H1 (cell line): Measurements from ENCODE around the gene SMTNL2. TPM values are rescaled to one million over a fixed set of nuclear protein-coding genes. Genes with fewer than 3 reads are reported as not detected.

Experiments used
- CTCF ChIA-PET: fragments of 300-600 bp; sonication (Branson Sonifier 250); formaldehyde crosslinking; loops from one replicate; lab custom pipeline; 2021; ENCODE audit not compliant: partially characterized antibody; lab: Charles Lee
- POLR2A ChIA-PET: fragments of 300-600 bp; sonication (Branson Sonifier 250); formaldehyde crosslinking; loops from one replicate; lab custom pipeline; 2021; ENCODE audit warnings: inconsistent platforms; ENCODE audit not compliant: partially characterized antibody; lab: Charles Lee
- DNase-seq, 2 experiments: peaks; one replicate each; pipeline versions ENCODE4 v3.0.0 to v3.0.0-alpha.2; 2010 to 2022; ENCODE audit warnings: low spot score in 2 of 2, low read depth in 1 of 2, mixed read lengths in 1 of 2
- FAIRE-seq: peaks from 2 replicates; lab custom pipeline; 2011; peaks lifted over from hg19 to GRCh38; lab: Jason Lieb, UNC
- H2AFZ ChIP-seq: 2 replicates; pipeline ENCODE4 v1.8.1; 2012; ENCODE audit warnings: low read length, inconsistent platforms
- H2AK5ac ChIP-seq: 2 replicates; pipeline ENCODE4 v1.6.1; 2013; ENCODE audit warnings: low read depth, low read length
- H2BK120ac ChIP-seq: replicated peaks from 2 replicates; pipeline ENCODE3; 2013; ENCODE audit warnings: low read depth, low read length, inconsistent platforms
- H2BK12ac ChIP-seq: 2 replicates; pipeline ENCODE4 v1.6.1; 2013; ENCODE audit warnings: low read depth, low read length
- H2BK15ac ChIP-seq: 2 replicates; pipeline ENCODE4 v1.6.1; 2013; ENCODE audit warnings: low read length
- H2BK20ac ChIP-seq: 2 replicates; pipeline ENCODE4 v1.6.1; 2013; ENCODE audit warnings: low read length
- H2BK5ac ChIP-seq: 2 replicates; pipeline ENCODE4 v1.6.1; 2013; ENCODE audit warnings: low read depth, low read length
- H3K14ac ChIP-seq: 2 replicates; pipeline ENCODE4 v1.6.1; 2013; ENCODE audit warnings: inconsistent platforms; ENCODE audit not compliant: insufficient read length
- H3K18ac ChIP-seq: 2 replicates; pipeline ENCODE4 v1.6.1; 2013; ENCODE audit warnings: low read length; ENCODE audit errors: extremely low read depth
- H3K23ac ChIP-seq: 2 replicates; pipeline ENCODE4 v1.6.1; 2013; ENCODE audit warnings: inconsistent platforms; ENCODE audit not compliant: insufficient read length
- H3K23me2 ChIP-seq: 2 replicates; pipeline ENCODE4 v1.6.1; 2013; ENCODE audit warnings: low read depth, low read length
- H3K27ac ChIP-seq: 2 replicates; pipeline ENCODE4 v1.6.1; 2011; ENCODE audit warnings: low read depth, low read length, inconsistent platforms
- H3K27me3 ChIP-seq, 4 experiments: replicated peaks in 1 of 4; 1 replicate in 1 of 4; 2 replicates in 3 of 4; pipeline versions ENCODE4 v1.6.1 to v1.8.1; 2011 to 2013; ENCODE audit warnings: low read length in 3 of 4, mild to moderate bottlenecking in 3 of 4, inconsistent platforms in 2 of 4, mixed read lengths in 2 of 4, moderate library complexity in 1 of 4; ENCODE audit not compliant: control insufficient read depth in 3 of 4, insufficient read depth in 3 of 4; ENCODE audit errors: extremely low read depth in 1 of 4
- H3K36me3 ChIP-seq, 4 experiments: 2 replicates each; pipeline versions ENCODE4 v1.6.1 to v1.8.1; 2011 to 2013; ENCODE audit warnings: mild to moderate bottlenecking in 4 of 4, low read length in 3 of 4, moderate library complexity in 2 of 4, control low read depth in 1 of 4, inconsistent platforms in 1 of 4; ENCODE audit not compliant: insufficient read depth in 4 of 4, control insufficient read depth in 2 of 4
- H3K4ac ChIP-seq: replicated peaks from 2 replicates; pipeline ENCODE3; 2013; ENCODE audit warnings: low read length, low read depth, mixed read lengths, inconsistent platforms; ENCODE audit not compliant: insufficient read length
- H3K4me1 ChIP-seq, 4 experiments: replicated peaks in 1 of 4; 1 replicate in 1 of 4; 2 replicates in 3 of 4; pipeline versions ENCODE4 v1.6.1 to v1.8.1; 2011 to 2013; ENCODE audit warnings: low read length in 3 of 4, inconsistent platforms in 2 of 4, mixed read lengths in 1 of 4; ENCODE audit not compliant: insufficient read depth in 4 of 4, control insufficient read depth in 3 of 4
- H3K4me2 ChIP-seq, 2 experiments: 2 replicates each; pipeline versions ENCODE4 v1.6.1 to v1.8.1; 2011 to 2013; ENCODE audit warnings: low read depth in 2 of 2, low read length in 2 of 2, control low read depth in 1 of 2, inconsistent platforms in 1 of 2, mild to moderate bottlenecking in 1 of 2; ENCODE audit not compliant: insufficient read depth in 1 of 2
- H3K4me3 ChIP-seq, 4 experiments: fragments of 200-600, 300-600 bp in 1 of 4; sonication (generic), shearing (Covaris generic), sonication (Bioruptor Twin) in 1 of 4; 2 replicates each; pipeline versions ENCODE4 v1.5.1 to v1.8.1; 2011 to 2016; ENCODE audit warnings: low read length in 4 of 4, low read depth in 3 of 4, control low read depth in 2 of 4, inconsistent platforms in 2 of 4, mild to moderate bottlenecking in 2 of 4, mixed read lengths in 1 of 4, moderate library complexity in 1 of 4; ENCODE audit not compliant: insufficient read depth in 2 of 4; ENCODE audit errors: extremely low read depth in 1 of 4
- H3K56ac ChIP-seq: replicated peaks from 2 replicates; pipeline ENCODE3; 2013; ENCODE audit warnings: low read depth, mild to moderate bottlenecking, mixed read lengths, low read length, inconsistent platforms; ENCODE audit not compliant: insufficient read length
- H3K79me1 ChIP-seq: 2 replicates; pipeline ENCODE4 v1.6.1; 2013; ENCODE audit warnings: low read depth, low read length, control low read depth
- H3K79me2 ChIP-seq, 2 experiments: 2 replicates each; pipeline versions ENCODE4 v1.6.1 to v1.8.1; 2012 to 2013; ENCODE audit warnings: low read length in 2 of 2, mild to moderate bottlenecking in 2 of 2, inconsistent platforms in 1 of 2; ENCODE audit not compliant: insufficient read depth in 2 of 2, control insufficient read depth in 1 of 2
- H3K9ac ChIP-seq, 4 experiments: replicated peaks in 1 of 4; 1 replicate in 1 of 4; 2 replicates in 3 of 4; pipeline versions ENCODE4 v1.6.1 to v1.8.1; 2011 to 2013; ENCODE audit warnings: low read depth in 3 of 4, low read length in 3 of 4, control low read depth in 2 of 4, mild to moderate bottlenecking in 2 of 4, moderate library complexity in 2 of 4, inconsistent platforms in 1 of 4; ENCODE audit errors: extremely low read depth in 1 of 4
- H3K9me3 ChIP-seq, 2 experiments: 2 replicates each; pipeline versions ENCODE4 v1.6.1 to v1.8.1; 2012 to 2013; ENCODE audit warnings: mild to moderate bottlenecking in 2 of 2, moderate library complexity in 2 of 2, control low read depth in 1 of 2, inconsistent platforms in 1 of 2, low read depth in 1 of 2, low read length in 1 of 2, mixed read lengths in 1 of 2; ENCODE audit not compliant: insufficient read depth in 2 of 2
- H4K20me1 ChIP-seq, 2 experiments: replicated peaks in 1 of 2; 2 replicates each; pipeline versions ENCODE3 to v1.8.1; 2011 to 2013; ENCODE audit warnings: inconsistent platforms in 2 of 2, low read length in 2 of 2, mild to moderate bottlenecking in 1 of 2; ENCODE audit not compliant: insufficient read depth in 2 of 2, control insufficient read depth in 1 of 2
- H4K5ac ChIP-seq: 2 replicates; pipeline ENCODE4 v1.6.1; 2013; ENCODE audit warnings: low read length, low read depth, mixed read lengths, inconsistent platforms; ENCODE audit not compliant: insufficient read length
- H4K8ac ChIP-seq: 2 replicates; pipeline ENCODE4 v1.8.0; 2013; ENCODE audit warnings: mild to moderate bottlenecking, moderate library complexity, low read length, inconsistent platforms; ENCODE audit not compliant: insufficient read depth; ENCODE audit errors: extremely low read depth
- H4K91ac ChIP-seq: replicated peaks from 2 replicates; pipeline ENCODE3; 2013; ENCODE audit warnings: low read length, mixed read lengths, inconsistent platforms; ENCODE audit not compliant: insufficient read length
- E2F6 ChIP-seq: IDR thresholded peaks from 2 replicates; pipeline ENCODE4 v1.6.1; 2012; ENCODE audit warnings: inconsistent platforms
- SP2 ChIP-seq: IDR thresholded peaks from 2 replicates; pipeline ENCODE4 v1.6.1; 2012; ENCODE audit warnings: mild to moderate bottlenecking, low read length, inconsistent platforms
- WGBS, 2 experiments: shearing (Covaris generic) in 1 of 2; methylation state at CpG; one replicate each; pipeline versions ENCODE4 v1.1.6 to v1.1.7; 2013 to 2015; ENCODE audit warnings: low lambda C conversion rate in 2 of 2, mixed read lengths in 2 of 2, inconsistent platforms in 1 of 2, low coverage in 1 of 2, missing lambda C conversion rate in 1 of 2; ENCODE audit not compliant: insufficient replicate concordance in 2 of 2, insufficient coverage in 1 of 2, insufficient read length in 1 of 2; ENCODE audit errors: extremely low coverage in 1 of 2, missing lambda C conversion rate in 1 of 2; 5-methylcytosine and 5-hydroxymethylcytosine counted together
- polyA plus RNA-seq, 7 experiments: library from polyadenylated mRNA; depleted of rRNA in 3 of 7; stranded (reverse) in 5 of 7; unstranded in 2 of 7; fragments of >200 nt in 5 of 7; fragments of 200-250 nt in 2 of 7; gene quantifications; 1 replicate in 5 of 7; 2 replicates in 1 of 7; 4 replicates in 1 of 7; pipeline versions ENCODE4 v1.2.1 to v1.2.3, GENCODE V29; 2011 to 2013; ENCODE audit warnings: missing spikeins in 2 of 7, mixed read lengths in 2 of 7
- total RNA-seq: library from RNA; stranded (reverse); fragmentation: NEBNext Ultra II Directional; extraction: Animal tissue kit (Norgen Biotek cat#: 25700); gene quantifications from 2 replicates; pipeline ENCODE4 v1.2.1, GENCODE V29; 2021

Gene SMTNL2
- total and polyA plus RNA-seq, 2 of the 8 experiments (the other 6 are each of a cell fraction or from before 2014, with no cell fraction given): 3.6 to 4.5 TPM

DNA sequence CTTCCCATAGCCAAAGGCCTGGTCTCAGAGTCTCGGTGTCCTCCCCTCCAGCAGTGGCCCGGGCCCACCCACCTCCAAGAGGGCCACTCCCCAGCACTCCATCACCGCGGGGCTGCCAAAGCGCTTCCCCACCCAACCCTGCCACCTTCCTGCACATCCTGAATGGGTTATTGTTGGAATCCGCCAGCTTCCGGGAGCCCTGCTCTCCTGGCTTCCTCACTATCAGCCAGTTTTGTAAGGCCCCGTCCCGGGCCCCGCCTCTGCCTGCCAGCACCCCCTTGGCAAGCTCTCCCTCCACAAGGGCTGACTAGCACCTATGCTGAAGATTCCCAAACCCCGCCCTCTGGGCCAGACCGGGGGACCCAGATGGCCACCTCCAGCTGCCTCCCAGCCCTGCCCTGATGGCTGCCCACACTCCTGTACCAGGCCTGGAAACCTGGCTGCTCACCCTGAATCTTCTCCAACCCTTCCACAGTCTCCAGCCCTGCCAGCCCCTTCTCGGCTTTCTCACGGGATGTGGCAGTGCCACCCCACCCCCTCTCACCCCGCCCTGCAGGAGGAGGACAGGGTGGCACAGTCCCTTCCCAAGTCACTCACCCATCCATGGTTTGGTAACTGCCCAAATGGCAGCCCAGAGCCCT, 43.5 kb upstream of the SMTNL2 start:
- DNase-seq (no peak), FAIRE-seq (no peak)
- Histone ChIP-seq H3K4me3 (no peak overlapping the region), H4K91ac (no peak overlapping the region), H3K4me1 (peaks cover 0 to 13% (median 8%) of the 10 kb centered on the region in 4 experiments; a peak in 5 of 7 replicates), H3K79me2 (no peaks in the 10 kb centered on the region), H2BK120ac (no peak overlapping the region), H4K8ac (no peak overlapping the region; the same call in 1 of the 2 replicates), H3K23me2 (peaks cover 4% of the 10 kb centered on the region; the same call in 1 of the 2 replicates), H3K56ac (no peak overlapping the region), H3K79me1 (no peaks in the 10 kb centered on the region), H3K23ac (no peak overlapping the region), H3K14ac (no peak overlapping the region), H3K18ac (no peak overlapping the region), H2BK5ac (no peak overlapping the region), H2AK5ac (no peak overlapping the region), H3K9ac (no peak overlapping the region), H3K4ac (no peak overlapping the region), H3K27ac (no peak overlapping the region), H2BK12ac (no peak overlapping the region), H3K27me3 (no peaks in the 10 kb centered on the region), H3K36me3 (peaks cover 26 to 71% (median 46%) of the 10 kb centered on the region in 4 experiments), H3K9me3 (no peaks in the 10 kb centered on the region), H4K20me1 (peaks cover 11 to 36% of the 10 kb centered on the region in 2 experiments), H3K4me2 (no peak overlapping the region), H2BK15ac (no peak overlapping the region), H4K5ac (no peak overlapping the region), H2AFZ (no peak overlapping the region), H2BK20ac (no peak overlapping the region)
- POLR2A ChIA-PET: interaction anchor here (0.9 to 37.1 kb wide), 3 partner anchors 6 to 116 kb away, joined by 3 to 546 read pairs (median 546); partner anchors contain the start of genes GGT6 and MYBBP1A
- CTCF ChIA-PET: interaction anchor here (0.7 to 1.9 kb wide), 15 partner anchors 10 to 128 kb away, joined by 3 to 7 read pairs (median 3); no protein-coding TSS in a partner anchor
- 91% methylated on average over 15 of the region's 15 CpGs; no CpG with 5 or more reads in 1 of the 2 experiments for WGBS, 2 experiments
- TF ChIP-seq SP2 (no peak), E2F6 (no peak)
